Tibial nerve (tissue), 4 donors: Measurements from ENCODE around the gene RPS10. TPM values are rescaled to one million over a fixed set of nuclear protein-coding genes. Genes with fewer than 3 reads are reported as not detected.

Experiments used
- DNase-seq, 2 donors: peaks; one replicate each; pipeline ENCODE4 v3.0.0-alpha.2; 2019; ENCODE audit warnings: low spot score in 2 of 2
- H3K27ac ChIP-seq, 4 donors: fragments of 200-600 bp; sonication (generic) in 3 of 4; one replicate each; pipeline ENCODE4 v1.5.1; 2017 to 2019; ENCODE audit warnings: mild to moderate bottlenecking in 1 of 4
- H3K27me3 ChIP-seq, 2 donors: fragments of 200-600 bp; sonication (generic) in 1 of 2; one replicate each; pipeline versions ENCODE4 v1.5.1 to v1.6.0; 2017 to 2019
- H3K36me3 ChIP-seq, 3 donors: fragments of 200-600 bp; sonication (generic); one replicate each; pipeline ENCODE4 v1.5.1; 2018 to 2019
- H3K4me1 ChIP-seq, 4 donors: fragments of 200-600 bp; sonication (generic) in 3 of 4; one replicate each; pipeline ENCODE4 v1.5.1; 2017 to 2019
- H3K4me3 ChIP-seq, 4 donors: fragments of 200-600 bp; sonication (generic) in 3 of 4; one replicate each; pipeline ENCODE4 v1.5.1; 2017 to 2019; ENCODE audit warnings: mild to moderate bottlenecking in 1 of 4, moderate library complexity in 1 of 4
- H3K9me3 ChIP-seq, 4 donors: fragments of 200-600 bp; sonication (generic) in 3 of 4; one replicate each; pipeline ENCODE4 v1.5.1; 2017 to 2019
- CTCF ChIP-seq, 5 experiments: fragments of 200-600 bp in 3 of 5; fragments of 450-650 bp in 2 of 5; sonication (generic) in 3 of 5; IDR thresholded peaks; one replicate each; pipeline ENCODE4 v1.5.1; 2016 to 2019; ENCODE audit warnings: antibody characterized with exemption in 5 of 5, mild to moderate bottlenecking in 3 of 5, moderate library complexity in 2 of 5
- EP300 ChIP-seq, 2 donors: sonication (generic); formaldehyde crosslinking; IDR thresholded peaks; one replicate each; pipeline ENCODE4 v1.6.1; 2017; ENCODE audit warnings: antibody characterized with exemption in 2 of 2, mild to moderate bottlenecking in 1 of 2
- POLR2A ChIP-seq, 2 donors: fragments of 450-650 bp; IDR thresholded peaks; one replicate each; pipeline ENCODE4 v1.6.1; 2017; ENCODE audit warnings: antibody characterized with exemption in 2 of 2, mild to moderate bottlenecking in 2 of 2, moderate library complexity in 2 of 2
- WGBS, 2 donors: methylation state at CpG; one replicate each; pipeline ENCODE4 v1.1.5; 2018; 5-methylcytosine and 5-hydroxymethylcytosine counted together
- total RNA-seq, 4 donors: library from RNA; depleted of rRNA; stranded (reverse); fragments of >200 nt; gene quantifications; one replicate each; pipeline ENCODE4 v1.1.0, GENCODE V29; 2016

Gene RPS10
- total RNA-seq, 4 donors from 2014 or later: 1,731 to 2,603 (median 2,031) TPM

GRCh38 chr6:34469499-34469898 lies 43.6 kb upstream of the RPS10 start:
- WGBS, 2 donors: 67 to 74% methylated on average over 3 of the region's 3 CpGs
- TF ChIP-seq CTCF (IDR thresholded peaks at IDR 0.05): no peak
- no peak for TF ChIP-seq EP300 (IDR thresholded peaks at IDR 0.05)
- TF ChIP-seq POLR2A (IDR thresholded peaks at IDR 0.05): no peak
- Histone ChIP-seq H3K27me3 (peaks cover 0 to 27% of the 10 kb centered on the region in 2 donors), H3K36me3 (no peaks in the 10 kb centered on the region), H3K9me3 (peaks cover 0 to 15% (median 0%) of the 10 kb centered on the region in 4 donors), H3K4me1 (peaks cover 0 to 15% (median 7%) of the 10 kb centered on the region in 4 donors), H3K27ac (no peak overlapping the region), H3K4me3 (no peak overlapping the region)
- no peak for DNase-seq

GRCh38 chr6:34468378-34468892 lies 42.6 kb upstream of the RPS10 start:
- H3K9me3 ChIP-seq: peaks cover 0 to 4% (median 0%) of the 10 kb centered on the region in 4 donors
- TF ChIP-seq CTCF (IDR thresholded peaks at IDR 0.05) (no peak), EP300 (IDR thresholded peaks at IDR 0.05) (no peak), POLR2A (IDR thresholded peaks at IDR 0.05) (no peak)
- 73 to 83% methylated on average over 4 of the region's 4 CpGs for WGBS, 2 donors
- H3K27me3 ChIP-seq: peaks cover 0 to 38% of the 10 kb centered on the region in 2 donors
- H3K4me1 ChIP-seq: peaks cover 0 to 15% (median 7%) of the 10 kb centered on the region in 4 donors
- DNase-seq: no peak
- H3K27ac ChIP-seq: no peak overlapping the region
- H3K36me3 ChIP-seq: no peaks in the 10 kb centered on the region
- H3K4me3 ChIP-seq: no peak overlapping the region

GRCh38 chr6:34466242-34467185 lies 40.6 kb upstream of the RPS10 start:
- WGBS, 2 donors: 25 to 31% methylated on average over 24 to 25 of the region's 28 CpGs
- peak overlapping the region in 2 of 4 donors; percentile 29 to 36 for H3K4me3 ChIP-seq
- TF ChIP-seq EP300 (IDR thresholded peaks at IDR 0.05) (no peak), CTCF (IDR thresholded peaks at IDR 0.05) (no peak), POLR2A (IDR thresholded peaks at IDR 0.05) (no peak)
- peaks cover 0 to 39% of the 10 kb centered on the region in 2 donors for H3K27me3 ChIP-seq
- H3K36me3 ChIP-seq: no peaks in the 10 kb centered on the region
- no peaks in the 10 kb centered on the region for H3K9me3 ChIP-seq
- no peak for DNase-seq
- no peak overlapping the region for H3K27ac ChIP-seq
- peaks cover 0 to 15% (median 7%) of the 10 kb centered on the region in 4 donors for H3K4me1 ChIP-seq

- TF ChIP-seq CTCF (IDR thresholded peaks at IDR 0.05): no peak
- Histone ChIP-seq H3K36me3 (no peaks in the 10 kb centered on the region), H3K9me3 (no peaks in the 10 kb centered on the region), H3K4me1 (peaks cover 0 to 15% (median 7%) of the 10 kb centered on the region in 4 donors), H3K4me3 (peak within 1 kb of the TSS in 2 of 4 donors; percentile 29 to 36), H3K27me3 (peaks cover 0 to 39% of the 10 kb centered on the region in 2 donors), H3K27ac (no peak within 1 kb of the TSS)
- 2 to 3% methylated on average over 27 to 60 of the region's 67 CpGs for WGBS, 2 donors
- DNase-seq: no peak
These were observed 39.8 kb upstream of the RPS10 start, which contains the start of gene PACSIN1 for GRCh38 chr6:34465531-34466241. TSS of gene PACSIN1 (plus strand) at chr6:34466076. CDS start at chr6:34526306, 60,230 bp downstream.
